AG10803 (cell line): ENCODE data around the gene TCF7.
A peak's percentile ranks its signal among the peaks of the same experiment; 100 is the strongest.

ENCODE experiments used
- DNase-seq: peaks from one replicate; pipeline ENCODE4 v3.0.0; 2010; ENCODE audit warnings: low read depth
- H3K4me3 ChIP-seq: 2 replicates; pipeline ENCODE4 v1.5.1; 2011; ENCODE audit warnings: mild to moderate bottlenecking, low read length, control low read depth
- CTCF ChIP-seq: conservative IDR thresholded peaks from 2 replicates; pipeline ENCODE4 v1.5.1; 2011; ENCODE audit warnings: mild to moderate bottlenecking, low read length, control low read depth, inconsistent platforms

Gene TCF7

GRCh38 chr5:134161513-134162395 is 47.3 kb downstream of the TCF7 start:
- no peak overlapping the region for H3K4me3 ChIP-seq
- no peak for DNase-seq
- no peak for TF ChIP-seq CTCF

GRCh38 chr5:134162592-134162991 is 48.1 kb downstream of the TCF7 start:
- no peak for TF ChIP-seq CTCF
- H3K4me3 ChIP-seq = no peak overlapping the region
- DNase-seq = no peak

GRCh38 chr5:134171972-134172371 is 57.5 kb downstream of the TCF7 start:
- no peak overlapping the region for H3K4me3 ChIP-seq
- no peak for DNase-seq
- TF ChIP-seq CTCF = no peak

- peak overlapping the region; percentile 91 for H3K4me3 ChIP-seq
- peak; percentile 40 for DNase-seq
- no peak for TF ChIP-seq CTCF
Measured at GRCh38 chr5:134174841-134175839, 60.7 kb downstream of the TCF7 start.

GRCh38 chr5:134175921-134176510 is 61.5 kb downstream of the TCF7 start:
- DNase-seq = peak; percentile 29
- peak overlapping the region; percentile 91 for H3K4me3 ChIP-seq
- TF ChIP-seq CTCF = no peak

GRCh38 chr5:134176511-134177368 is 62.3 kb downstream of the TCF7 start, which contains the start of gene SKP1:
Gene SKP1, minus strand, starts transcription at chr5:134176950. Its CDS starts 2,928 bp downstream, at chr5:134174022.
- peak; percentile 74 for DNase-seq
- no peak for TF ChIP-seq CTCF
- peak within 1 kb of the TSS; percentile 91 for H3K4me3 ChIP-seq
